Measurements from ENCODE around the gene PCSK1N. TPM values are rescaled to one million over a fixed set of nuclear protein-coding genes. Genes with fewer than 3 reads are reported as not detected.

Gene PCSK1N
- polyA plus RNA-seq, 1 of the 3 experiments (the other 2 are of a cell fraction), result 35.0 TPM

- no peak overlapping the region for H3K4me3 ChIP-seq (ENCODE audit: low read depth in 2 of 2, low read length in 1 of 2)
- H3K9me3 ChIP-seq, result no peaks in the 10 kb centered on the region
- no peak overlapping the region for H3K27ac ChIP-seq (ENCODE audit: low read depth in 2 of 2, low read length in 1 of 2)
- H4K20me1 ChIP-seq (ENCODE audit: insufficient read depth), result no peaks in the 10 kb centered on the region
- POLR2A ChIA-PET, result no interaction called here
- peaks cover 4 to 5% of the 10 kb centered on the region in 2 experiments; a peak in 1 of 4 replicates for H3K4me1 ChIP-seq (ENCODE audit: control insufficient read depth in 1 of 2, insufficient read depth in 2 of 2, low read depth in 1 of 2, low read length in 1 of 2)
- no peaks in the 10 kb centered on the region for H3K9me2 ChIP-seq
- H3K27me3 ChIP-seq (ENCODE audit: insufficient read depth), result no peaks in the 10 kb centered on the region
- H3K36me3 ChIP-seq (replicated peaks in 1 of 2; ENCODE audit: control insufficient read depth in 1 of 2, insufficient read depth in 2 of 2, low read length in 1 of 2), result no peaks in the 10 kb centered on the region
- TF ChIP-seq TEAD4 (IDR thresholded peaks at IDR 0.05; ENCODE audit: borderline replicate concordance, insufficient read depth) (no peak), NRF1 (IDR thresholded peaks at IDR 0.05; ENCODE audit: low read depth, low read length) (no peak), RAD21 (IDR thresholded peaks at IDR 0.05; ENCODE audit: low read length) (0 out of 2 replicates have a peak, but pooled peaks have one; percentile 10), ZBTB33 (IDR thresholded peaks at IDR 0.05; ENCODE audit: borderline replicate concordance, low read depth) (no peak)
- TF ChIP-seq, protein P1, sequence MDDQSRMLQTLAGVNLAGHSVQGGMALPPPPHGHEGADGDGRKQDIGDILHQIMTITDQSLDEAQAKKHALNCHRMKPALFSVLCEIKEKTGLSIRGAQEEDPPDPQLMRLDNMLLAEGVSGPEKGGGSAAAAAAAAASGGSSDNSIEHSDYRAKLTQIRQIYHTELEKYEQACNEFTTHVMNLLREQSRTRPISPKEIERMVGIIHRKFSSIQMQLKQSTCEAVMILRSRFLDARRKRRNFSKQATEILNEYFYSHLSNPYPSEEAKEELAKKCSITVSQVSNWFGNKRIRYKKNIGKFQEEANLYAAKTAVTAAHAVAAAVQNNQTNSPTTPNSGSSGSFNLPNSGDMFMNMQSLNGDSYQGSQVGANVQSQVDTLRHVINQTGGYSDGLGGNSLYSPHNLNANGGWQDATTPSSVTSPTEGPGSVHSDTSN (IDR thresholded peaks at IDR 0.05), result no peak
- CTCF ChIA-PET, result interaction anchor here (1.0 kb wide), 1 partner anchor 130 kb away, joined by 3 read pairs; no protein-coding TSS in a partner anchor
- no peaks in the 10 kb centered on the region for H3F3A ChIP-seq (replicated peaks; ENCODE audit: insufficient read depth)
- WGBS (ENCODE audit: low lambda C conversion rate), result 25% methylated on average over 4 of the region's 4 CpGs
- no peak for DNase-seq
- H3K79me2 ChIP-seq (ENCODE audit: insufficient read depth), result no peaks in the 10 kb centered on the region
- H3K4me2 ChIP-seq, result no peak overlapping the region
- H2AFZ ChIP-seq (ENCODE audit: low read depth), result no peak overlapping the region
- no peak overlapping the region for H3K9ac ChIP-seq
Observed at GRCh38 chrX:48806081-48806480, 29.3 kb downstream of the PCSK1N start.

DNA sequence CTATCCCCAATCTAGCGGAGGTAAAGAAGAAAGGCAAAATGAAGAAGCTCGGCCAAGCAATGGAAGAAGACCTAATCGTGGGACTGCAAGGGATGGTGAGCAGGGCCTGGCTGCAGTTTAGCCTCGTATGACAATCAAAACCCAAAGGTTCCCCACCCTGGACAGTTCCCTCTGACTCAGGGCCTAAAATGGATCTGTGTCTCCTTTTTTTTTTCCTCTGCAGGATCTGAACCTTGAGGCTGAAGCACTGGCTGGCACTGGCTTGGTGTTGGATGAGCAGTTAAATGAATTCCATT lies 32.6 kb downstream of the PCSK1N start:
- H3K27me3 ChIP-seq (ENCODE audit: insufficient read depth), result no peaks in the 10 kb centered on the region; the same call in 1 of the 2 replicates
- peak overlapping the region; percentile 67 for H2AFZ ChIP-seq (ENCODE audit: low read depth)
- H3K9ac ChIP-seq, result peak overlapping the region; percentile 89
- no peak for DNase-seq
- H3K4me1 ChIP-seq (ENCODE audit: control insufficient read depth in 1 of 2, insufficient read depth in 2 of 2, low read depth in 1 of 2, low read length in 1 of 2), result peaks cover 4 to 10% of the 10 kb centered on the region in 2 experiments; a peak in 1 of 4 replicates
- CTCF ChIA-PET, result no interaction called here
- TF ChIP-seq FOSL2 (IDR thresholded peaks at IDR 0.05; ENCODE audit: borderline replicate concordance, low read depth) (no peak), CHD2 (IDR thresholded peaks at IDR 0.05; ENCODE audit: low read length, partially characterized antibody) (no peak), NFIC (IDR thresholded peaks at IDR 0.05; ENCODE audit: borderline replicate concordance) (no peak), SMC3 (IDR thresholded peaks at IDR 0.05; ENCODE audit: low read depth, low read length) (no peak), POLR2AphosphoS5 (IDR thresholded peaks at IDR 0.05; ENCODE audit: low read depth, low read length) (no peak), FOXJ3 (CRISPR knock-in tag; IDR thresholded peaks at IDR 0.05) (no peak), FOXM1 (IDR thresholded peaks at IDR 0.05; ENCODE audit: low read depth) (no peak), YY1 (IDR thresholded peaks at IDR 0.05; ENCODE audit: low read depth) (no peak)
- no peaks in the 10 kb centered on the region for H3F3A ChIP-seq (replicated peaks; ENCODE audit: insufficient read depth)
- no peaks in the 10 kb centered on the region for H3K79me2 ChIP-seq (ENCODE audit: insufficient read depth)
- peak overlapping the region; percentile 68 for H3K4me2 ChIP-seq
- 39% methylated on average over 4 of the region's 4 CpGs for WGBS (ENCODE audit: low lambda C conversion rate)
- H3K27ac ChIP-seq (ENCODE audit: low read depth in 2 of 2, low read length in 1 of 2), result peak overlapping the region; percentile 64 to 95; a peak in 3 of 4 replicates
- no peaks in the 10 kb centered on the region for H3K36me3 ChIP-seq (replicated peaks in 1 of 2; ENCODE audit: control insufficient read depth in 1 of 2, insufficient read depth in 2 of 2, low read length in 1 of 2)
- no peaks in the 10 kb centered on the region for H3K9me2 ChIP-seq
- H3K4me3 ChIP-seq (ENCODE audit: low read depth in 2 of 2, low read length in 1 of 2), result peak overlapping the region; percentile 56 to 82
- no peaks in the 10 kb centered on the region for H3K9me3 ChIP-seq
- H4K20me1 ChIP-seq (ENCODE audit: insufficient read depth), result no peaks in the 10 kb centered on the region
- POLR2A ChIA-PET, result interaction anchor here (0.6 kb wide), 1 partner anchor 212 kb away, joined by 4 read pairs; no protein-coding TSS in a partner anchor

Data from SK-N-SH (cell line).